HEK293T (cell line): ENCODE measurements around the gene LRRC75B.

Experiments
- BHLHE40 ChIP-seq: fragments of 450-650 bp; IDR thresholded peaks from 2 replicates; pipeline ENCODE4 v1.6.1; 2016; ENCODE audit warnings: mild to moderate bottlenecking, moderate library complexity, borderline replicate concordance
- CTBP1 ChIP-seq: fragments of 450-650 bp; IDR thresholded peaks from 2 replicates; pipeline ENCODE4 v1.6.1; 2016; ENCODE audit warnings: borderline replicate concordance
- FOXK2 ChIP-seq: fragments of 450-650 bp; IDR thresholded peaks from 2 replicates; pipeline ENCODE4 v1.6.1; 2016; ENCODE audit warnings: mild to moderate bottlenecking
- FOXM1 ChIP-seq: fragments of 450-650 bp; IDR thresholded peaks from 2 replicates; pipeline ENCODE4 v1.6.1; 2017; ENCODE audit warnings: mild to moderate bottlenecking, borderline replicate concordance
- HDGF ChIP-seq: fragments of 450-650 bp; IDR thresholded peaks from 2 replicates; pipeline ENCODE4 v1.6.1; 2017; ENCODE audit warnings: antibody characterized with exemption, borderline replicate concordance
- L3MBTL2 ChIP-seq: fragments of 450-650 bp; conservative IDR thresholded peaks from 2 replicates; pipeline ENCODE4 v1.6.1; 2016; ENCODE audit warnings: mild to moderate bottlenecking
- NFRKB ChIP-seq: fragments of 450-650 bp; IDR thresholded peaks from 2 replicates; pipeline ENCODE4 v1.6.1; 2016; ENCODE audit warnings: mild to moderate bottlenecking, moderate library complexity
- SP1 ChIP-seq: fragments of 450-650 bp; IDR thresholded peaks from 2 replicates; pipeline ENCODE4 v1.6.1; 2017
- ZNF384 ChIP-seq: fragments of 450-650 bp; IDR thresholded peaks from 2 replicates; pipeline ENCODE4 v1.6.1; 2016

DNA sequence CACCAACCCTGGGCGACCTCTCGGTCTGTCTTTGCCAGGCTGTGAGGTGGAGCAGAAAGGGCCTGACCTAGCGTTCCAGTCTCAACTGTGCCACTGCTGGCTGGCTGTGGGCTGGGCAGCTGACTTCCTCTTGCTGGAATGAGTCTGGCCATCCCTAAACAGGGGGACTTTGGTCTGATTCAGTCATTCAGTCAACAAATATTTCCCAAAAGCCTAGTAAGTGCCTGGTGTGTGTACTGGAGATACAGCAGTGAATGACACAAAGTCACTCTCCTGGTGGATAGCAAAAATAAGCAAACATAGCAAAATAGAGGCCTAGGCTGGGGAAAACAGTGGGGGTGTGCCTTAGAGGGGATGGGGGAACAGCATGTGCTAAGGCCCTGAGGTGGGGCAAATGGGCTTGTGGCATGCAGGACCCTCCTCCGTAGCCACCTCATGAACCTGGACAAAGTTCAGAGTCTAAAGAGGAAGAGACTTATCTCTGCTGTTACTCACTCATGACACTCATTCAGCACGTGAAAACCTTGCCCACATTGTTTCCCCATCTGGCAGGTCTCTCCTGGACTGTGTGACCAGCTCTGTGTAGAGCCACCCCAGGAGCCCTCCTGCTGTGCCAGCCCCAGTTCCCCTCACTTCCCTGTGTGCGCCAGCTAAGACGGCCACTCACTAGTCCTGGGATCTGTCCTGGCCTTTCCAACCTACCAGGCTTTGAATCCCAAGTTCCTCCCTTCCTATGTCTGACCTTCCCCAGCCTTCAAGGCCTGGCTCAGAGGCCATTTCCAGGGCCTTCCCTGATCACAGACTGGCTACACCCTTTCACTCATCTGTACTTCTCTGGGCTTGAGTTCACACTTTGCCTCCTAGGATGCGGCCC is 42.6 kb downstream of the LRRC75B start:
- TF ChIP-seq BHLHE40 (no peak), FOXM1 (no peak), HDGF (no peak), FOXK2 (no peak), ZNF384 (no peak), L3MBTL2 (no peak), NFRKB (no peak), CTBP1 (no peak), SP1 (no peak)
